ENCODE results near the gene ZYG11A.

DNA sequence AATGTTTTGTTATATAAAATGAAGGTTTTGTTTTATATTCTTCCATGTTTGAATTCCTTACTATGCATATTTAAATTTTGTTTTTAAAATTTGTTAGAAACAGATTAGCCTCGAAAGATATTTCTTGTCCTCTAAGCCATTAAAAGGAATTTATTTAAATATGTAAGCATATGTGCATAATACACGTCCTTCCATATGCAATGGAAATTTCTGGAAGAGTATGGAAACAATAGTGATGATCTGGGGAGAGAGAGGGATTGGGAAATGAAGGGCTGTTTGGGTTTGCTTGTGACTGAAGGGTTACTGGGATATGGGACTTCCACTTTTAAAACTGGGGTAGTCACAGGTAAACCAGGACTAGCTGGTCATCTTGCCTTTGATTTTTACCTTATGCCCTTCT lies 57.8 kb downstream of the ZYG11A start:
- no peak for TF ChIP-seq CTCF (conservative IDR thresholded peaks at IDR 0.05 in 1 of 2, IDR thresholded peaks at IDR 0.05 in 1 of 2; ENCODE audit: extremely low read depth in 1 of 2, insufficient read depth in 1 of 2, low read depth in 1 of 2, low read length in 2 of 2)
- no peak for TF ChIP-seq EZH2 (IDR thresholded peaks at IDR 0.05; ENCODE audit: borderline replicate concordance, low read length)
